ENCODE results near the gene CD55.

DNA sequence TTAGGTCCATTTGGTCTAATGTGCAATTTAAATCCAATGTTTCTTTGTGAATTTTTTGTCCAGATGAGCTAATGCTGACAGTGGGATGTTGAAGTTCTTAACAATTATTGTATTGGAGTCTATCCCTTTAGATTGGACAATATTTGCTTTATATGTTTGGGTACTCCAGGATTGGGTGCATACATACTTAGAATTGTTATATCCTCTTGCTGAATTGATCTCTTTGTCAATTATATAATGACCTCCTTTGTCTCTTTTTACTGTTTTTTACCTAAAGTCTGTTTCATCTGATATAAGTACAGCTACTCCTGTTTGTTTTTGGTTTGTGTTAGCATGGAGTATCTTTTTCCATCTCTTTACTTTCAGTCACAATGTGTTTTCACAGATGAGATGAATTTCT lies 22.2 kb downstream of the CD55 start:
- no peak for TF ChIP-seq ARHGAP35 (CRISPR knock-in tag; IDR thresholded peaks at IDR 0.05; ENCODE audit: borderline replicate concordance)
- TF ChIP-seq, protein P1, sequence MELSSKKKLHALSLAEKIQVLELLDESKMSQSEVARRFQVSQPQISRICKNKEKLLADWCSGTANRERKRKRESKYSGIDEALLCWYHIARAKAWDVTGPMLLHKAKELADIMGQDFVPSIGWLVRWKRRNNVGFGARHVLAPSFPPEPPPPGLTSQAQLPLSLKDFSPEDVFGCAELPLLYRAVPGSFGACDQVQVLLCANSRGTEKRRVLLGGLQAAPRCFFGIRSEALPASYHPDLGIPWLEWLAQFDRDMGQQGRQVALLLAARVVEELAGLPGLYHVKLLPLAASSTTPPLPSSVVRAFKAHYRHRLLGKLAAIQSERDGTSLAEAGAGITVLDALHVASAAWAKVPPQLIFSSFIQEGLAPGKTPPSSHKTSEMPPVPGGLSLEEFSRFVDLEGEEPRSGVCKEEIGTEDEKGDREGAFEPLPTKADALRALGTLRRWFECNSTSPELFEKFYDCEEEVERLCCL (CRISPR knock-in tag; IDR thresholded peaks at IDR 0.05; ENCODE audit: borderline replicate concordance): no peak
- no peak for TF ChIP-seq ZNF598 (CRISPR knock-in tag; IDR thresholded peaks at IDR 0.05; ENCODE audit: borderline replicate concordance)
- no peak for TF ChIP-seq DPF2 (CRISPR knock-in tag; IDR thresholded peaks at IDR 0.05; ENCODE audit: borderline replicate concordance, low read depth)
- TF ChIP-seq CBFB (CRISPR knock-in tag; IDR thresholded peaks at IDR 0.05): no peak
- TF ChIP-seq CREB1 (IDR thresholded peaks at IDR 0.05): no peak
- no peak for TF ChIP-seq CREB1 (CRISPR knock-in tag; IDR thresholded peaks at IDR 0.05)
- TF ChIP-seq, protein P2, sequence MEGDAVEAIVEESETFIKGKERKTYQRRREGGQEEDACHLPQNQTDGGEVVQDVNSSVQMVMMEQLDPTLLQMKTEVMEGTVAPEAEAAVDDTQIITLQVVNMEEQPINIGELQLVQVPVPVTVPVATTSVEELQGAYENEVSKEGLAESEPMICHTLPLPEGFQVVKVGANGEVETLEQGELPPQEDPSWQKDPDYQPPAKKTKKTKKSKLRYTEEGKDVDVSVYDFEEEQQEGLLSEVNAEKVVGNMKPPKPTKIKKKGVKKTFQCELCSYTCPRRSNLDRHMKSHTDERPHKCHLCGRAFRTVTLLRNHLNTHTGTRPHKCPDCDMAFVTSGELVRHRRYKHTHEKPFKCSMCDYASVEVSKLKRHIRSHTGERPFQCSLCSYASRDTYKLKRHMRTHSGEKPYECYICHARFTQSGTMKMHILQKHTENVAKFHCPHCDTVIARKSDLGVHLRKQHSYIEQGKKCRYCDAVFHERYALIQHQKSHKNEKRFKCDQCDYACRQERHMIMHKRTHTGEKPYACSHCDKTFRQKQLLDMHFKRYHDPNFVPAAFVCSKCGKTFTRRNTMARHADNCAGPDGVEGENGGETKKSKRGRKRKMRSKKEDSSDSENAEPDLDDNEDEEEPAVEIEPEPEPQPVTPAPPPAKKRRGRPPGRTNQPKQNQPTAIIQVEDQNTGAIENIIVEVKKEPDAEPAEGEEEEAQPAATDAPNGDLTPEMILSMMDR (CRISPR knock-in tag; IDR thresholded peaks at IDR 0.05): no peak
- no peak for TF ChIP-seq ZNF629 (CRISPR knock-in tag; conservative IDR thresholded peaks at IDR 0.05)
- no peak for TF ChIP-seq ZNF562 (CRISPR knock-in tag; IDR thresholded peaks at IDR 0.05; ENCODE audit: borderline replicate concordance)
- TF ChIP-seq CEBPB (IDR thresholded peaks at IDR 0.05; ENCODE audit: borderline replicate concordance, low read depth, low read length): no peak
- TF ChIP-seq ZNF367 (CRISPR knock-in tag; IDR thresholded peaks at IDR 0.05; ENCODE audit: borderline replicate concordance): no peak
